H9 (cell line): ENCODE results near the gene PPP1R12B. TPM values are rescaled to one million over a fixed set of nuclear protein-coding genes. Genes with fewer than 3 reads are reported as not detected.

Experiments used
- DNase-seq: peaks from one replicate; pipeline ENCODE4 v3.0.0-alpha.2; 2017
- H2AFZ ChIP-seq: one replicate; pipeline ENCODE4 v1.6.1; 2013; ENCODE audit warnings: mild to moderate bottlenecking, low read length, control low read depth, moderate library complexity
- H2AK5ac ChIP-seq: 2 replicates; pipeline ENCODE4 v1.6.1; 2013; ENCODE audit warnings: low read length, control low read depth, mixed read lengths; ENCODE audit not compliant: insufficient read length
- H2BK120ac ChIP-seq: one replicate; pipeline ENCODE4 v1.6.1; 2013; ENCODE audit warnings: low read depth, mild to moderate bottlenecking, low read length, control low read depth, inconsistent platforms; ENCODE audit not compliant: poor library complexity, severe bottlenecking
- H2BK12ac ChIP-seq: 2 replicates; pipeline ENCODE4 v1.6.1; 2013; ENCODE audit warnings: low read length, control low read depth, mixed read lengths, low read depth; ENCODE audit not compliant: insufficient read length
- H2BK15ac ChIP-seq: 2 replicates; pipeline ENCODE4 v1.6.1; 2013; ENCODE audit warnings: low read depth, low read length, control low read depth
- H2BK20ac ChIP-seq: one replicate; pipeline ENCODE4 v1.6.1; 2013; ENCODE audit warnings: low read depth, mild to moderate bottlenecking, low read length, control low read depth, inconsistent platforms; ENCODE audit not compliant: poor library complexity, severe bottlenecking
- H2BK5ac ChIP-seq: 2 replicates; pipeline ENCODE4 v1.6.1; 2013; ENCODE audit warnings: low read length, control low read depth, mixed read lengths; ENCODE audit not compliant: insufficient read length
- H3K14ac ChIP-seq: 2 replicates; pipeline ENCODE4 v1.6.1; 2013; ENCODE audit warnings: low read length, control low read depth; ENCODE audit not compliant: insufficient read depth
- H3K18ac ChIP-seq: 2 replicates; pipeline ENCODE4 v1.6.1; 2013; ENCODE audit warnings: low read depth, mild to moderate bottlenecking, mixed read lengths, low read length, control low read depth; ENCODE audit not compliant: insufficient read length
- H3K23ac ChIP-seq: 2 replicates; pipeline ENCODE4 v1.6.1; 2013; ENCODE audit warnings: low read length, control low read depth, mixed read lengths, low read depth; ENCODE audit not compliant: insufficient read length
- H3K23me2 ChIP-seq: 2 replicates; pipeline ENCODE4 v1.6.1; 2013; ENCODE audit warnings: low read depth, mild to moderate bottlenecking, mixed read lengths, low read length, control low read depth; ENCODE audit not compliant: insufficient read length, poor library complexity, severe bottlenecking
- H3K27ac ChIP-seq: 2 replicates; pipeline ENCODE4 v1.5.1; 2013; ENCODE audit warnings: low read length, control low read depth, mixed read lengths, low read depth; ENCODE audit not compliant: insufficient read length
- H3K27me3 ChIP-seq: 2 replicates; pipeline ENCODE4 v1.6.1; 2013; ENCODE audit warnings: low read length, control low read depth, inconsistent platforms; ENCODE audit not compliant: insufficient read depth
- H3K4ac ChIP-seq: 2 replicates; pipeline ENCODE4 v1.6.1; 2013; ENCODE audit warnings: low read depth, mild to moderate bottlenecking, control low read depth, inconsistent platforms, low read length, moderate library complexity
- H3K4me1 ChIP-seq: 2 replicates; pipeline ENCODE4 v1.6.1; 2013; ENCODE audit warnings: low read length, control low read depth, inconsistent platforms; ENCODE audit not compliant: insufficient read depth
- H3K4me2 ChIP-seq: 2 replicates; pipeline ENCODE4 v1.6.1; 2013; ENCODE audit warnings: low read length, control low read depth, mixed read lengths; ENCODE audit not compliant: insufficient read length, insufficient read depth
- H3K56ac ChIP-seq: 2 replicates; pipeline ENCODE4 v1.6.1; 2013; ENCODE audit warnings: low read depth, mild to moderate bottlenecking, mixed read lengths, low read length, control low read depth; ENCODE audit not compliant: insufficient read length
- H3K79me1 ChIP-seq: 2 replicates; pipeline ENCODE4 v1.6.1; 2013; ENCODE audit warnings: low read depth, mild to moderate bottlenecking, moderate library complexity, low read length, control low read depth, inconsistent platforms; ENCODE audit not compliant: insufficient read depth, poor library complexity, severe bottlenecking
- H3K79me2 ChIP-seq: 2 replicates; pipeline ENCODE4 v1.6.1; 2013; ENCODE audit warnings: low read length, control low read depth, inconsistent platforms; ENCODE audit not compliant: insufficient read depth
- H3K9ac ChIP-seq: 2 replicates; pipeline ENCODE4 v1.6.1; 2013; ENCODE audit warnings: low read length, control low read depth, mixed read lengths; ENCODE audit not compliant: insufficient read length; ENCODE audit errors: extremely low read depth
- H3K9me3 ChIP-seq: one replicate; pipeline ENCODE4 v1.6.1; 2013; ENCODE audit warnings: low read depth, low read length, inconsistent platforms; ENCODE audit not compliant: control insufficient read depth
- H3T11ph ChIP-seq: one replicate; pipeline ENCODE4 v1.6.1; 2013; ENCODE audit warnings: mild to moderate bottlenecking, low read length, control low read depth, inconsistent platforms
- H4K20me1 ChIP-seq: one replicate; pipeline ENCODE4 v1.6.1; 2013; ENCODE audit not compliant: control insufficient read depth, insufficient read length, insufficient read depth
- H4K5ac ChIP-seq: 2 replicates; pipeline ENCODE4 v1.6.1; 2013; ENCODE audit warnings: low read depth, mild to moderate bottlenecking, mixed read lengths, low read length, control low read depth; ENCODE audit not compliant: insufficient read length
- H4K8ac ChIP-seq: replicated peaks from 2 replicates; pipeline ENCODE4 v1.6.1; 2013; ENCODE audit warnings: low read length, control low read depth, mixed read lengths, low read depth; ENCODE audit not compliant: insufficient read length
- H4K91ac ChIP-seq: 2 replicates; pipeline ENCODE4 v1.6.1; 2013; ENCODE audit warnings: low read depth, mild to moderate bottlenecking, moderate library complexity, mixed read lengths, low read length, control low read depth; ENCODE audit not compliant: insufficient read length
- H3K27ac Mint-ChIP-seq, 3 experiments: 2 replicates in 2 of 3; 3 replicates in 1 of 3; pipeline ENCODE4 v1.8.0; 2020 to 2021; ENCODE audit warnings: mixed read lengths in 3 of 3, mild to moderate bottlenecking in 1 of 3, moderate library complexity in 1 of 3
- H3K27me3 Mint-ChIP-seq: 2 replicates; pipeline ENCODE4 v1.8.0; 2021; ENCODE audit warnings: low read depth, mild to moderate bottlenecking, moderate library complexity, mixed read lengths
- H3K36me3 Mint-ChIP-seq, 3 experiments: 2 replicates in 2 of 3; 3 replicates in 1 of 3; pipeline ENCODE4 v1.8.0; 2020 to 2021; ENCODE audit warnings: low read depth in 3 of 3, mixed read lengths in 3 of 3; ENCODE audit not compliant: insufficient read depth in 1 of 3
- H3K4me1 Mint-ChIP-seq, 2 experiments: 2 replicates each; pipeline ENCODE4 v1.8.0; 2020; ENCODE audit warnings: mixed read lengths in 2 of 2
- H3K4me3 Mint-ChIP-seq, 2 experiments: 2 replicates in 1 of 2; 3 replicates in 1 of 2; pipeline ENCODE4 v1.8.0; 2020 to 2021; ENCODE audit warnings: mild to moderate bottlenecking in 2 of 2, mixed read lengths in 2 of 2, moderate library complexity in 1 of 2
- H3K9me3 Mint-ChIP-seq, 2 experiments: 2 replicates in 1 of 2; 3 replicates in 1 of 2; pipeline ENCODE4 v1.8.0; 2020; ENCODE audit warnings: mild to moderate bottlenecking in 2 of 2, mixed read lengths in 2 of 2, moderate library complexity in 1 of 2
- CTCF ChIP-seq: fragments of 200-600 bp; sonication (generic); conservative IDR thresholded peaks from 3 replicates; pipeline ENCODE4 v1.8.0; 2021; ENCODE audit warnings: antibody characterized with exemption, mild to moderate bottlenecking
- WGBS: extraction: QIAGEN DNeasy Blood & Tissue Kit; methylation state at CpG from one replicate; pipeline ENCODE4 v1.1.7; 2013; ENCODE audit warnings: missing lambda C conversion rate, low lambda C conversion rate, mixed read lengths; ENCODE audit not compliant: insufficient read length; ENCODE audit errors: extremely low coverage; 5-methylcytosine and 5-hydroxymethylcytosine counted together
- total RNA-seq: library from RNA; stranded (reverse); gene quantifications from 2 replicates; pipeline ENCODE4 v1.2.1, GENCODE V29; 2021

PPP1R12B gene
- total RNA-seq, 1 experiment from 2014 or later: 12.9 TPM

DNA sequence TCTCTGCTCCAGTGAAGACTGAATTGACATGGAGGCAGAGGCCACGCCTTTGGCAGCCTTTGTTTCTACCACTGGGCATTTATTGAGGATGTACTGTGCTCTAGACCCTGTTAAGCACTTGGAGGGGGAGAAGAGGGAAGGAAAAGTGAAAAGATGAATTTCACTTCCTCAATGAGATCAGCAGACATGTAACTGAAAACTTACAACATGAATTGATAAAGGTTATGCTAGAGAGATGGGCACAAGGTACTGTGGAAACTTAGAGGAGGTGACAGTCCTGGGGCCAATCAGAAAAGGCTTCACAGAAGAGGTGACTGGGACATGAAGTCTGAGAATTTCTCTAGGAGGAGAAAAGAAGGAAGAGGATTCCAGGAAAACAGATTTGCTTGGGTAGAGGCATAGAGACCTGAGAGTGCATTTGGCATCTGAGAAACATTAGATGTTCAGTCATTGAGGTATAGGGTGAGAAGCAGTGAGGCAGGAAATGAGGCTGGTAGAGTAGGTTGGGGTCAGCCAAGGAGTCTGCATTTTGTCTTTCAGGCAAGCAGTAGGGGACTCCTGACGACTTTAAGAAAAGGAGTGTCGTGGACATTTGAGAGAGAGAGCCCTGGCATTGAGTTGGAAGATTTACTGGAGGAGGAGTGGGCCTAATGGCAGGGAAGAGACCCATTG is 248.7 kb downstream of the PPP1R12B start:
- WGBS: no CpG with 5 or more reads among the region's 3 CpGs

More for the DNA sequence above, 248.7 kb downstream of the PPP1R12B start:
- Histone ChIP-seq H3K56ac (no peak overlapping the region), H3K23ac (no peak overlapping the region), H2BK20ac (no peak overlapping the region), H4K20me1 (no peaks in the 10 kb centered on the region), H3K14ac (no peak overlapping the region), H3K27me3 (no peaks in the 10 kb centered on the region), H2BK15ac (no peak overlapping the region), H3K79me2 (no peaks in the 10 kb centered on the region), H2AFZ (no peak overlapping the region), H3K4ac (no peak overlapping the region), H4K5ac (no peak overlapping the region), H3T11ph (no peak overlapping the region), H3K9me3 (no peaks in the 10 kb centered on the region), H3K27ac (no peak overlapping the region), H2BK5ac (no peak overlapping the region), H4K8ac (no peak overlapping the region), H2BK12ac (no peak overlapping the region), H3K4me1 (no peaks in the 10 kb centered on the region), H3K79me1 (no peaks in the 10 kb centered on the region), H2AK5ac (no peak overlapping the region), H3K18ac (no peak overlapping the region), H4K91ac (no peak overlapping the region), H2BK120ac (no peak overlapping the region), H3K9ac (no peak overlapping the region), H3K23me2 (no peaks in the 10 kb centered on the region), H3K4me2 (no peak overlapping the region)
- Mint-ChIP-seq H3K4me1 (peaks cover 4 to 7% of the 10 kb centered on the region in 2 experiments; a peak in 2 of 4 replicates), H3K27me3 (peaks cover 3% of the 10 kb centered on the region; the same call in 1 of the 2 replicates), H3K27ac (no peak overlapping the region), H3K36me3 (peaks cover 0 to 1% (median 0%) of the 10 kb centered on the region in 3 experiments; a peak in 4 of 7 replicates), H3K9me3 (no peaks in the 10 kb centered on the region), H3K4me3 (no peak overlapping the region)
- no peak for DNase-seq
- TF ChIP-seq CTCF: no peak
